ENCODE results near the gene MAEL. TPM values are rescaled to one million over a fixed set of nuclear protein-coding genes. Genes with fewer than 3 reads are reported as not detected.
"Not testable (repeated sequence)": the region's sequence is repeated elsewhere in the genome, so short reads cannot be mapped to it uniquely, and the experiment has no call there.

The MAEL gene
- total RNA-seq, 1 experiment from 2014 or later: not detected

GRCh38 chr1:166975361-166976129, 13.5 kb upstream of the MAEL start, which contains the start of gene ILDR2:
ILDR2 (minus strand) TSS chr1:166975540; CDS start chr1:166975268, 272 bp downstream.
- DNase-seq (ENCODE audit: extremely low read depth, low read depth): peak; percentile 15

GRCh38 chr1:166977951-166978350, 11.1 kb upstream of the MAEL start:
- no peak for DNase-seq (ENCODE audit: extremely low read depth, low read depth)

GRCh38 chr1:166978821-166979220, 10.3 kb upstream of the MAEL start:
- DNase-seq (ENCODE audit: extremely low read depth, low read depth): no peak

- no peak for DNase-seq (ENCODE audit: extremely low read depth, low read depth)
Observed at GRCh38 chr1:166980383-166980782, 8.7 kb upstream of the MAEL start.

- no peak for DNase-seq (ENCODE audit: extremely low read depth, low read depth)
Observed at GRCh38 chr1:166980818-166981217, 8.3 kb upstream of the MAEL start.

GRCh38 chr1:166981589-166981988, 7.5 kb upstream of the MAEL start:
- DNase-seq (ENCODE audit: extremely low read depth, low read depth): no peak

GRCh38 chr1:166999075-166999474, 10.0 kb downstream of the MAEL start:
- DNase-seq (ENCODE audit: extremely low read depth, low read depth): no peak

- no peak for DNase-seq (ENCODE audit: extremely low read depth, low read depth)
Observed at GRCh38 chr1:166999500-167000055, 10.5 kb downstream of the MAEL start.

- DNase-seq (ENCODE audit: extremely low read depth, low read depth): no peak
Observed at GRCh38 chr1:167000546-167000945, 11.5 kb downstream of the MAEL start.

GRCh38 chr1:167002354-167002753, 13.3 kb downstream of the MAEL start:
- DNase-seq (ENCODE audit: extremely low read depth, low read depth): no peak

GRCh38 chr1:167003711-167004110, 14.6 kb downstream of the MAEL start:
- DNase-seq (ENCODE audit: extremely low read depth, low read depth): no peak

GRCh38 chr1:167011560-167012191, 22.6 kb downstream of the MAEL start:
- DNase-seq (ENCODE audit: extremely low read depth, low read depth): no peak

- DNase-seq (ENCODE audit: extremely low read depth, low read depth): no peak
Observed at GRCh38 chr1:167012570-167012969, 23.5 kb downstream of the MAEL start.

- no peak for DNase-seq (ENCODE audit: extremely low read depth, low read depth)
Observed at GRCh38 chr1:167013108-167013929, 24.2 kb downstream of the MAEL start.

GRCh38 chr1:167016100-167016750, 27.1 kb downstream of the MAEL start:
- no peak for DNase-seq (ENCODE audit: extremely low read depth, low read depth)

GRCh38 chr1:167022384-167022783, 33.3 kb downstream of the MAEL start:
- DNase-seq (ENCODE audit: extremely low read depth, low read depth): no peak

GRCh38 chr1:167029553-167029952, 40.5 kb downstream of the MAEL start:
- DNase-seq (ENCODE audit: extremely low read depth, low read depth): not testable (repeated sequence)

GRCh38 chr1:167033646-167034045, 44.6 kb downstream of the MAEL start:
- no peak for DNase-seq (ENCODE audit: extremely low read depth, low read depth)

- DNase-seq (ENCODE audit: extremely low read depth, low read depth): peak; percentile 38
Observed at GRCh38 chr1:167043752-167044488, 54.8 kb downstream of the MAEL start.

- no peak for DNase-seq (ENCODE audit: extremely low read depth, low read depth)
Observed at GRCh38 chr1:167051907-167052306, 62.8 kb downstream of the MAEL start.
